ENCODE results near the gene C2CD4D.
"Not testable (repeated sequence)": the region's sequence is repeated elsewhere in the genome, so short reads cannot be mapped to it uniquely, and the experiment has no call there.

Gene C2CD4D

DNA sequence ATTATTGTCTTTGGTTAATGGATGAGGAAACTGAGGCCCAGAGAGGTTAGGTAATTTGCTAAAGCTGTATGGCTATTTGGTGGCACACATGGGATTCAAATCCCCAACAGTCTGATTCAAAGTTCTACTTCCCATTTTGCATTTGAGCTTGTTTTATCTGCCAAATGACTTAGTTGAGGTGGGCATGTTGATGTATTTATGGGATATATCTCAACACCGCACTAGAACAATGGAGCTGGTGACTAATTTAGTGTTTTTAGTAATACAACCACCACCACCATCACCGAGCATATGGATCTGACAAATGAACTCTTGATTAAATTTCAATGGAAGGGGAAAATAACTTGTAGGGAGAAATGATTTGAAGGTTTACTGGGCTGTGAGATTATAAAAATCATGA lies 42.8 kb upstream of the C2CD4D start:
- no peak overlapping the region for H3K4me3 ChIP-seq (ENCODE audit: low read depth, low read length)
- CTCF ChIA-PET = interaction anchor here (0.6 to 2.0 kb wide), 6 partner anchors 9 to 131 kb away, joined by 3 to 8 read pairs (median 3); no protein-coding TSS in a partner anchor
- TF ChIP-seq, protein P1, sequence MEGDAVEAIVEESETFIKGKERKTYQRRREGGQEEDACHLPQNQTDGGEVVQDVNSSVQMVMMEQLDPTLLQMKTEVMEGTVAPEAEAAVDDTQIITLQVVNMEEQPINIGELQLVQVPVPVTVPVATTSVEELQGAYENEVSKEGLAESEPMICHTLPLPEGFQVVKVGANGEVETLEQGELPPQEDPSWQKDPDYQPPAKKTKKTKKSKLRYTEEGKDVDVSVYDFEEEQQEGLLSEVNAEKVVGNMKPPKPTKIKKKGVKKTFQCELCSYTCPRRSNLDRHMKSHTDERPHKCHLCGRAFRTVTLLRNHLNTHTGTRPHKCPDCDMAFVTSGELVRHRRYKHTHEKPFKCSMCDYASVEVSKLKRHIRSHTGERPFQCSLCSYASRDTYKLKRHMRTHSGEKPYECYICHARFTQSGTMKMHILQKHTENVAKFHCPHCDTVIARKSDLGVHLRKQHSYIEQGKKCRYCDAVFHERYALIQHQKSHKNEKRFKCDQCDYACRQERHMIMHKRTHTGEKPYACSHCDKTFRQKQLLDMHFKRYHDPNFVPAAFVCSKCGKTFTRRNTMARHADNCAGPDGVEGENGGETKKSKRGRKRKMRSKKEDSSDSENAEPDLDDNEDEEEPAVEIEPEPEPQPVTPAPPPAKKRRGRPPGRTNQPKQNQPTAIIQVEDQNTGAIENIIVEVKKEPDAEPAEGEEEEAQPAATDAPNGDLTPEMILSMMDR (IDR thresholded peaks at IDR 0.05; ENCODE audit: insufficient read depth, low read length, missing control alignments) = no peak
- POLR2A ChIA-PET = no interaction called here
- DNase-seq (ENCODE audit: low read depth, low spot score) = no peak

DNA sequence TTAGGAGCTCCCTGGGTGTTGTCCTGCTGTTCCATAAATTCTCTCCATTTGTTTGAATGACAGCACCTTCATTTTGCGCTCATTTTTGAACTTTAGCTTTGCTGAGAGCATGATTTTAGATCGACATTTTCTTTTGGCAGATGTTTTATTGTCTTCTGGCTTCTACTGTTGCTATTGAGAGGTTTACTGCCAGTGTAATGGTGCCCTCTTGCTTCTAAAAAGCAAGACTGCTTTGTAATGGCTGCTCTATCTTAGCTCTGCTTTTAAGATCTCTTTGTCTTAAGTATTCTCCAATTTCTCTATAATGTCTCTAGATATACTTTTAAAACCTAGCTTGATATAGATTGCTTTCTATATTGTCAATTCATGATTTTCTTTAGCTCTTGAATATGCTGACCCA lies 41.9 kb upstream of the C2CD4D start:
- TF ChIP-seq, protein P1 (IDR thresholded peaks at IDR 0.05; ENCODE audit: insufficient read depth, low read length, missing control alignments) = no peak
- POLR2A ChIA-PET = no interaction called here

DNA sequence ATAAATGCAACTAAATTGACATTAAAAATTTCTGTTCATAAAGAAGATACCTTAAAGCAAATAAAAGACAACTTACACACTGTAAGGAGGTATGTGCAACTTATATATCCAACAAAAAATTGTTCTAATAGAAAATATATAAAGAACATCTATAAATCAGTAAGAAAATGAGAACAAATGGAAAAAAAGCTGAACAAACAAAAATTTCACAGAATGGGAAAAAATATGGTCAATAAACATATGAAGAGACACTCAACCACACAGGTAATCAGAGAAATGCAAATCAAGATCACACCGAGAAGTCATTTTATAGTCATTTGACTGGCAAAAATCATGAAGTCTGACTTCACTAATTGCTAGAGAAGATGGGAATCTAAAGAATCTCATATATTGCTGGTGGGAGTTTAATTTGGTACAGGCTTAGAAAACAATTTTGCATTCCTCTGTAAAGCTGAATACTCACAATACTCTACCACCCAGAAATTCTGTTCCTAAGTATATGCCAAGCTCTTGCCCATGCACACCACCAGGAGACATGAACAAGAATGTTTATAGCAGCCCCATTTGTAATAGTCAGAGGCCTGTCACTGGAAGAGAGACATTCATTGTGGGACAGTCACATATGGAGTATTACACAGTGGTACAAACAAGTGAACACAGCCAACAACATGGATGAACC lies 35.9 kb upstream of the C2CD4D start:
- H3K4me3 ChIP-seq (ENCODE audit: low read depth, low read length) = no peak overlapping the region
- ChIA-PET POLR2A (no interaction called here), CTCF (no interaction called here)
- DNase-seq (ENCODE audit: low read depth, low spot score) = no peak
- TF ChIP-seq, protein P1 (IDR thresholded peaks at IDR 0.05; ENCODE audit: insufficient read depth, low read length, missing control alignments) = no peak

More for the DNA sequence above, 41.9 kb upstream of the C2CD4D start:
- DNase-seq (ENCODE audit: low read depth, low spot score) = no peak
- CTCF ChIA-PET = interaction anchor here (0.8 to 2.0 kb wide), 5 partner anchors 10 to 132 kb away, joined by 3 to 8 read pairs (median 4); partner anchors contain the start of gene THEM4
- H3K4me3 ChIP-seq (ENCODE audit: low read depth, low read length) = no peak overlapping the region

DNA sequence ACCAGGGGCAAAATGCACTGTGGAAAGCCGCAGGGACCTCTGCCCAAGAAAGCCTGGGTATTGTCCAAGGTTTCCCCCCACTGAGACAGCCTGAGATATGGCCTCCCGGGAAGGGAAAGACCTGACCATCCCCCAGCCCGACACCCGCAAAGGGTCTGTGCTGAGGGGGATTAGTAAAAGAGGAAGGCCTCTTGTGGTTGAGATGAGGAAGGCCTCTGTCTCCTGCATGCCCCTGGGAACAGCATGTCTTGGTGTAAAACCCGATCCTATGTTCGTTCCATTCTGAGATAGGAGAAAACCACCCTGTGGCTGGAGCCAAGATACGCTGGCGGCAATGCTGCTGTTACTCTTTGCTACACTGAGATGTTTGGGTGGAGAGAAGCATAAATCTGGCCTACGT lies 33.2 kb upstream of the C2CD4D start:
- CTCF ChIA-PET; POLR2A ChIA-PET; H3K4me3 ChIP-seq (ENCODE audit: low read depth, low read length): not testable (repeated sequence)

DNA sequence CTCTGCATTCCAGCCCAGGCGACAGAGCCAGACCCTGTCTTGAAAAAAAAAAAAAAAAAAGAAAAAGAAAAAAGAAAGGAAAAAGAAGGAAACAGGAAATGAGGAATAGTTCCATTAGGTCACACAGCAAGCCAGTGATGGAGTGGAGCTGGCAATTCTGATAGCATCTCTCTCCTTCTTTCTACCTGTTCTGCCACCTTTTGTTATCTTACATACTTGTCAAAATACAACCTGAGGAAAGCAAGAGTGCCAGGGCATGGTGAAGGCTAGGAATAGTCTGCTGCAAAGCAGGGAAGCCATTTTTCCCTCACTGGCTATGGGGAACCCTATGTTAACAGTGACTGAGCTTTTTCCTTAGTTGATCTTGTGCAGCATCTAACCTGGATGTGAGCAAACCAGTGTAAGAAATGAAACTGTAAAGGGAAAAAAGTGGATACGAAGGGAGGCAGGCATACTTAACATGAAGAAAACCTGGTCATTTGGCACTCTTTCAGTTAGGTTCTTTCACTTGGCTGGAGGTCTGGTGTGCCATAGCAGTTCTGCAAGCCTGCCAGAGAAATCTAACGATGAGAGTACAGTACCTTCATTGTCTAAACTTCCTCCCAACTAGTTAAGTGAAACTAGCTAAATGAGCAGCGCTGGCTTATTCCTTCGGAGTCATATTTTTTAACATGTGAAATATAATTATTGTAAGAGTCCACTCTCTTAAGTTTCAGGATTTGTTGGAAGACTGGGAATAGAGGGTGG lies 31.8 kb upstream of the C2CD4D start:
- DNase-seq (ENCODE audit: low read depth, low spot score) = no peak
- CTCF ChIA-PET = interaction anchor here (0.9 kb wide), 1 partner anchor 11 kb away, joined by 3 read pairs; no protein-coding TSS in a partner anchor
- TF ChIP-seq, protein P1 (IDR thresholded peaks at IDR 0.05; ENCODE audit: insufficient read depth, low read length, missing control alignments) = no peak
- no peak overlapping the region for H3K4me3 ChIP-seq (ENCODE audit: low read depth, low read length)
- POLR2A ChIA-PET = no interaction called here

More for the DNA sequence above, 33.2 kb upstream of the C2CD4D start:
- DNase-seq (ENCODE audit: low read depth, low spot score) = not testable (repeated sequence)

DNA sequence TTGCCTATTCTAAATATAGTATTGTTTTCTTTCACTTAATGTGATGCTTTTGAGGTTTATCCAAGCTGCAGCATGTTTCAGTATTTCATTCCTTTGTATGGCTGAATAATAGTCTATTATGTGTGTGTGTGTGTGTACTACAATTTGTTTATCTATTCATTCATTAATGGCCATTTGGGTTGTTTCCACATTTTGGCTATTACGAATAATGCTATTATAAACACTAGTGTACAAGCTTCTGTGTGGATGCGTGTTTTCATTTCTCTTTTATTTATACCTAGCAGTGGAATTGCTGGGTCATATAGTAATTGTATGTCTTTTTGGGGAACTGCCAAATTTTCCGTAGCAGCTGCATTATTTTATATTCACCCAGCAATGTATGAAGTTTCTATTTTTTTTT lies 28.9 kb upstream of the C2CD4D start:
- ChIA-PET CTCF (no interaction called here), POLR2A (no interaction called here)
- H3K4me3 ChIP-seq (ENCODE audit: low read depth, low read length) = no peak overlapping the region
- TF ChIP-seq, protein P1 (IDR thresholded peaks at IDR 0.05; ENCODE audit: insufficient read depth, low read length, missing control alignments) = no peak
- no peak for DNase-seq (ENCODE audit: low read depth, low spot score)

All from AG04449 (cell line).